LNCaP clone FGC (cell line): Measurements from ENCODE around the gene SOCS7.

Experiments
- DNase-seq: peaks from one replicate; pipeline ENCODE4 v3.0.0-alpha.2; 2011; ENCODE audit warnings: low read depth
- H3K4me3 ChIP-seq: 2 replicates; pipeline ENCODE4 v1.5.1; 2011; ENCODE audit warnings: mild to moderate bottlenecking, low read depth, low read length, control low read depth
- TF ChIP-seq, protein P1 (sequence below): IDR thresholded peaks from 2 replicates; pipeline ENCODE4 v1.5.1; 2012; ENCODE audit warnings: mild to moderate bottlenecking; ENCODE audit not compliant: control insufficient read depth, insufficient read depth; ENCODE audit errors: extremely low read depth

SOCS7 gene

DNA sequence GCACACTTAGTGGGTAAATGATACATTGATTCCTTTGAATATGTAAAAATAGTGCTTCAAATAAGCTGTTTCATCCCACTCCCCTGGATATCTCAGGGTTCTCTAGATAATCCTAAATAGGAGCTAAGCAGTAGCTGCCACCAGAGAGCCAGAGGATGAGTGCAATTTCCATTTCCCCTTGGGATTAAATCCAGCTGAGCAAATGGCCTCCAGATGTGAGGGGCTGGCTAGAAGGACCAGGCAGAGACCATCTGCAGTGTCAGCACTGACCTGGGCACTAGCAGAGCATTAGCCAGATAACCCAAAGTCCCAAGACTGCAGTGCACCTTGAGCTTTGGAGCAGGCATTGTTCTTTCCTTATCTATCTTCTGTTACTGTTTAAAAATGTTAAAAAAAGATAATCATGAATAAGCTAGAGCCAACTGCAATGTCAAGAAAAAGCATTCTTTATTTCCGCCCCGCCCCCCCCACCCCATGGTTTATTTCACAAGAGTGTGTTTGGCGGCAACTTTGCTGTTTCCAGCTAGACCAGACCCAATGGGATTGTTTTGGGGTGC lies 27.4 kb upstream of the SOCS7 start:
- TF ChIP-seq, protein P1, sequence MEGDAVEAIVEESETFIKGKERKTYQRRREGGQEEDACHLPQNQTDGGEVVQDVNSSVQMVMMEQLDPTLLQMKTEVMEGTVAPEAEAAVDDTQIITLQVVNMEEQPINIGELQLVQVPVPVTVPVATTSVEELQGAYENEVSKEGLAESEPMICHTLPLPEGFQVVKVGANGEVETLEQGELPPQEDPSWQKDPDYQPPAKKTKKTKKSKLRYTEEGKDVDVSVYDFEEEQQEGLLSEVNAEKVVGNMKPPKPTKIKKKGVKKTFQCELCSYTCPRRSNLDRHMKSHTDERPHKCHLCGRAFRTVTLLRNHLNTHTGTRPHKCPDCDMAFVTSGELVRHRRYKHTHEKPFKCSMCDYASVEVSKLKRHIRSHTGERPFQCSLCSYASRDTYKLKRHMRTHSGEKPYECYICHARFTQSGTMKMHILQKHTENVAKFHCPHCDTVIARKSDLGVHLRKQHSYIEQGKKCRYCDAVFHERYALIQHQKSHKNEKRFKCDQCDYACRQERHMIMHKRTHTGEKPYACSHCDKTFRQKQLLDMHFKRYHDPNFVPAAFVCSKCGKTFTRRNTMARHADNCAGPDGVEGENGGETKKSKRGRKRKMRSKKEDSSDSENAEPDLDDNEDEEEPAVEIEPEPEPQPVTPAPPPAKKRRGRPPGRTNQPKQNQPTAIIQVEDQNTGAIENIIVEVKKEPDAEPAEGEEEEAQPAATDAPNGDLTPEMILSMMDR: no peak
- DNase-seq: no peak
- H3K4me3 ChIP-seq: no peak overlapping the region

DNA sequence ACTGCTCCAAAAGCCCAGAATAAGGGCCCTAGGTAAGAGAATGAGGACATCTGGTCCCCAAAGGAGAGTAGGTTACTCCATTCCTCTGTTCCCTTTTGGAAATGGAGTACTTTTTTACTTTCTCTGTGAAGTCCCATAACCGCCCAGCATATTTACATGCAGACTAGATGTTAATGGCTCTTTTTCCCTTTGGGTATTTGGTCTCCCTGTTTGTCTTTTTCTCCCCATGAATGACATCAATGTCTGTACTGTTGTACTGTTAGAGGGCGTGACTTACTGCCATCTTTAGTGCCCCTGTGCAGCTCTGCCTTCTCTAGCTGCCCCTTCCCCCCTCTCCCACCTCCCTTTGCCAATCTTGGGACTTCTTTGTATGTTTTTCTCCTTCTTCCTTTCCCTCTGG lies 26.9 kb upstream of the SOCS7 start:
- no peak for DNase-seq
- no peak overlapping the region for H3K4me3 ChIP-seq
- TF ChIP-seq, protein P1: no peak

DNA sequence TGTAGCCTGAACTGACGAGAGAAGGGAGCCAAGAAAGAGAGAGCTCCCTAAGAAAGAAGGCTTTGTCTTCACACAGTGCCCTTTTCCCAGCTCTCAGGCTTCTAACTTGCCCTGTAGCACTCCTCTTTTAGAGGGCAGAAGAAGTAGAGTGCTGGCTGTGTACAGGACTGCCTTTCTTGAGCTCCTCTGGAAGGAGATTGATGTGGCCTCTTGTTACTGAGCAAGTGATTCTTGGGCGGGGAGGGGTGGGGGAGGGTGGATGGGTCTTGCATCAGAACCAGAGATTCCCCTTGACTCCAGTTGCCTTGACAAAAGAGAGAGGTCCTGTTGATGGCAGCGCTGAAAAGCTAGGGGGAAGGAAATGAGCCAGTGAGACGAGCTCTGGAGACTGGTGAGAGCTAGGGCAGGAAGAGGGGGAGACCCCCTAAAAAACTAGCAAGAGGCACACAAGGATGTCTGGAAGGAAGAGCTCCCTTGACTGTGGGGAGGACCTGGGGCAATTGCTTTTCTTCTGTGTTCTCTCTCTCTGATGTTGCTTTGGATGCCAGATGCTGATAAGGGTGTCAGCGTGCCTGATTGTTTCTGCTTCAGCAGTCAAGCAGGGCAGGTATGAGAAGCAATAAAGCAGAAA lies 26.3 kb upstream of the SOCS7 start:
- no peak overlapping the region for H3K4me3 ChIP-seq
- no peak for DNase-seq
- TF ChIP-seq, protein P1: no peak

DNA sequence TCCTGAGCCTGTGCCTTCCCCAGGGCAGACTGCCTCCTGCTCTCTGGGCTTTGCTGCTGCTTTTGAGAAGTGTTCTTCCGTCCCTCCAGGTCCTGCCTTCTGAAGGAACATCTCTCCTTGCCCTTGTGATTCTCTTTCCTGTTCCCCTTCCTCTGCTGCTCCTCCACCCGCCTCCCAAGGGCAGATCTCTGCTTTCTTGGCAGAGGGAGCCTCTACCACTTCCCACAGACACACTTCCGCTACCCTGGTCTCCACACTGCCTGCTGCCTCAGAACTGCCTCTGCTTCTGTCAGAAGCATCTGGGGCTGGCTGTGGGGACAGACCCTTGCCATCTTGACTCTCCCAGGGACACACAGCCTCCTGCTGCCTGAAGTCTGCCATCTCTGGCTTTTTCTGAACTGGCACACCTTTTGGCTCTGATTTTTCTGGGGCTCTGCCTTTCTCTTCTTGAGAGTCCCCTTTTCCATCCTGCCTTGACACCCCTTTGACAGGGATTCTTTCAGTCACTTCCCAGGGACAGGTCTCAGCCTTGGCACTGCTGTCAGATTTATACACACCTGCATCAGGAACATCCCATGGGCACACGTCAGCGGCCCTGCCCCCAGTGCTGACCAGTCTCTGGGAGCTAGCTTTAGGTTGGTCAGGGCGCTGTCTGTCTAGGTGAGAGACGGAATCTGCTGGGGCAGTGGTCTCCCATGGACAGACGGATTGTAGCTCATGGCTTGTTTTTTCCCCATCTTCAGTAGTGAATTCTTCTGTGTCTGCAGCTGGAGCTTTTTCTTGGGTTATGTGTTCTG lies 24.4 kb upstream of the SOCS7 start:
- TF ChIP-seq, protein P1: no peak
- no peak overlapping the region for H3K4me3 ChIP-seq
- DNase-seq: no peak

DNA sequence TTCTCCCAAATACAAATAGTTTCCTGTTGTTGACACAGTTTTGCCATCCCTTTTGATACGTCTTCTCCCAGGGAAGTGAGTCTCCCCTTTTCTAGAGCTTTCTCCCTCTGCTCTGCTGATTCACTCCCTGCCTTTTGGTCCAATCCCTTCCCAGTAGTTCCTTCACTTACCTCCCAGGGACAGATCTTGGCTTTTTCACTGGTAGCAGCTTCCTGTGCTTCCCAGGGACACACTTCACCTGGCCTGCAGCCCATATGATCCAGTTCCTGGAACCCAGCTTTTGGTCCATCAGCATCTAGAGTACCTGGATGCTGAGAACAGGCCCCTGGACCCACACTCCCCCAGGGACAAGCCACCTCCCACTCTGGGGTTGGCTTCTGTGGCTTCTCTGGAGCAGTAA lies 23.7 kb upstream of the SOCS7 start:
- no peak overlapping the region for H3K4me3 ChIP-seq
- no peak for DNase-seq
- TF ChIP-seq, protein P1: no peak

DNA sequence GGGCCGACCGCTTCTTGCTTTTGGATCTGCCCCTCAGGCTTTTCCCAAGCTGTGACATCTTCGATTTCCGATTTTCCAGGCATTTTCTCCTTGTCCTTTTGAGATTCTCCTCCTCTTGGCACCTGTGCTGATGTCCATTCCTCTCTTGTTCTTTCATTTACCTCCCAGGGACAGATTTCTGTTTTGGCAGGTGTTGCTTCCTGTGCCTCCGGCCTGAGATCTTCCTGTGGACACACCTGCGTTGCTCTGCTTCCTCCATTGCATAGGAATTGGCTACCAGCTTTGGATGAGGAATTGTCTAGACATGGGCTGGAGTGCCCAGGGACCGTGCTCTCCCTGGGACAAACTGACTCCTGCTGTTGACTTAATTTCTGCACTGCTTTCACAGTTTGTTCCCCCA lies 23.0 kb upstream of the SOCS7 start:
- TF ChIP-seq, protein P1: no peak
- H3K4me3 ChIP-seq: no peak overlapping the region
- DNase-seq: no peak
